CD4-positive, alpha-beta T cell treated with Interleukin-12 subunit alpha and Interleukin-12 subunit beta, for 1 hour (primary cell): ENCODE data around the gene DDN.

Source experiments
- DNase-seq: peaks from one replicate; pipeline ENCODE4 v3.0.0-alpha.2; 2020

The DDN gene

GRCh38 chr12:49030714-49031572 lies 31.8 kb upstream of the DDN start:
- DNase-seq: no peak

GRCh38 chr12:49030119-49030518 lies 30.9 kb upstream of the DDN start:
- DNase-seq: no peak

- DNase-seq: no peak
These were observed 29.6 kb upstream of the DDN start for GRCh38 chr12:49028666-49029275.

GRCh38 chr12:49027846-49028555 lies 28.8 kb upstream of the DDN start:
- DNase-seq: no peak

- DNase-seq: no peak
These were observed 27.7 kb upstream of the DDN start for GRCh38 chr12:49026678-49027480.

GRCh38 chr12:49026101-49026500 lies 26.9 kb upstream of the DDN start:
- no peak for DNase-seq

GRCh38 chr12:49025463-49025862 lies 26.3 kb upstream of the DDN start:
- DNase-seq: no peak

- no peak for DNase-seq
These were observed 25.4 kb upstream of the DDN start for GRCh38 chr12:49024543-49024942.

- DNase-seq: no peak
These were observed 24.6 kb upstream of the DDN start for GRCh38 chr12:49023812-49024211.

GRCh38 chr12:49022558-49023178 lies 23.5 kb upstream of the DDN start:
- DNase-seq: no peak

GRCh38 chr12:49021292-49021915 lies 22.2 kb upstream of the DDN start:
- no peak for DNase-seq

- DNase-seq: no peak
These were observed 21.3 kb upstream of the DDN start for GRCh38 chr12:49020441-49020840.

- DNase-seq: peak; percentile 67
These were observed 20.5 kb upstream of the DDN start for GRCh38 chr12:49019443-49020324.

- DNase-seq: no peak
These were observed 19.9 kb upstream of the DDN start for GRCh38 chr12:49019120-49019430.

GRCh38 chr12:49018261-49019119 lies 19.3 kb upstream of the DDN start, which contains the start of gene PRKAG1:
Gene PRKAG1 (minus strand): TSS chr12:49018776. CDS start chr12:49018740, 36 bp downstream.
- peak; percentile 98 for DNase-seq

GRCh38 chr12:49017891-49018260 lies 18.7 kb upstream of the DDN start:
- DNase-seq: peak; percentile 38

- no peak for DNase-seq
These were observed 16.0 kb upstream of the DDN start for GRCh38 chr12:49015196-49015595.

- DNase-seq: no peak
These were observed 15.4 kb upstream of the DDN start for GRCh38 chr12:49014547-49014946.

- no peak for DNase-seq
These were observed 14.3 kb upstream of the DDN start for GRCh38 chr12:49013428-49013827.

GRCh38 chr12:49012739-49013138 lies 13.6 kb upstream of the DDN start:
- no peak for DNase-seq
